Body of pancreas (tissue), 4 donors: ENCODE measurements around the gene ARL6.

Source experiments
- POLR2A ChIP-seq, 3 donors: fragments of 450-650 bp; IDR thresholded peaks; one replicate each; pipeline ENCODE4 v1.6.1; 2016; ENCODE audit warnings: antibody characterized with exemption in 3 of 3, mild to moderate bottlenecking in 2 of 3
- TF ChIP-seq, protein P1 (sequence below), 7 experiments: fragments of 450-650 bp in 4 of 7; fragments of 200-600 bp in 3 of 7; sonication (generic) in 3 of 7; IDR thresholded peaks; one replicate each; pipeline ENCODE4 v1.5.1; 2016 to 2019; ENCODE audit warnings: antibody characterized with exemption in 7 of 7

DNA sequence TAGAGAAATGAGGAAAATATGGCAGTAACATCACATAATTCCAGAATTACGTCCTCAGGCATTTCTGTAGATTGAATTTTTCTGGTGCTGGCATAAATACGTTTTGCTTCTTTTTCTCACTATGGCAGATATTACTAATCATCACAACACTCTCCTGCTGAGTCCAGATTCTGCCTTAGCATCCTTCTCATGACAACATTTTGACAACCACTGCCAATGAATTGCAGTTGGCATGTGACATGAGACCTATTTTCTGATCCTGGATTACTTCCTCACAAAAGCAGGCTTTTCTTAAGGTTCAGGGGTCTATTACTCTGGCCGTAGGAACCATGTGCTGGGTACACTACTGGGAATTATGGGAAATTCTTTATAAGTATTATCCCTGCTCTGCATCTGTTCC, 22.5 kb upstream of the ARL6 start:
- no peak for TF ChIP-seq POLR2A (IDR thresholded peaks at IDR 0.05)
- TF ChIP-seq, protein P1, sequence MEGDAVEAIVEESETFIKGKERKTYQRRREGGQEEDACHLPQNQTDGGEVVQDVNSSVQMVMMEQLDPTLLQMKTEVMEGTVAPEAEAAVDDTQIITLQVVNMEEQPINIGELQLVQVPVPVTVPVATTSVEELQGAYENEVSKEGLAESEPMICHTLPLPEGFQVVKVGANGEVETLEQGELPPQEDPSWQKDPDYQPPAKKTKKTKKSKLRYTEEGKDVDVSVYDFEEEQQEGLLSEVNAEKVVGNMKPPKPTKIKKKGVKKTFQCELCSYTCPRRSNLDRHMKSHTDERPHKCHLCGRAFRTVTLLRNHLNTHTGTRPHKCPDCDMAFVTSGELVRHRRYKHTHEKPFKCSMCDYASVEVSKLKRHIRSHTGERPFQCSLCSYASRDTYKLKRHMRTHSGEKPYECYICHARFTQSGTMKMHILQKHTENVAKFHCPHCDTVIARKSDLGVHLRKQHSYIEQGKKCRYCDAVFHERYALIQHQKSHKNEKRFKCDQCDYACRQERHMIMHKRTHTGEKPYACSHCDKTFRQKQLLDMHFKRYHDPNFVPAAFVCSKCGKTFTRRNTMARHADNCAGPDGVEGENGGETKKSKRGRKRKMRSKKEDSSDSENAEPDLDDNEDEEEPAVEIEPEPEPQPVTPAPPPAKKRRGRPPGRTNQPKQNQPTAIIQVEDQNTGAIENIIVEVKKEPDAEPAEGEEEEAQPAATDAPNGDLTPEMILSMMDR (IDR thresholded peaks at IDR 0.05) = no peak
